SKM-1 treated with dmso at 0.1 percent for 144 hours (cell line): Measurements from ENCODE around the gene CYSRT1.

ENCODE experiments used
- DNase-seq: peaks from one replicate; lab custom pipeline; 2025; ENCODE audit not compliant: unreplicated experiment; lab: John Stamatoyannopoulos, UW

Gene CYSRT1

GRCh38 chr9:137223078-137223970 lies 1.6 kb upstream of the CYSRT1 start:
- DNase-seq: peak; percentile 96

DNA sequence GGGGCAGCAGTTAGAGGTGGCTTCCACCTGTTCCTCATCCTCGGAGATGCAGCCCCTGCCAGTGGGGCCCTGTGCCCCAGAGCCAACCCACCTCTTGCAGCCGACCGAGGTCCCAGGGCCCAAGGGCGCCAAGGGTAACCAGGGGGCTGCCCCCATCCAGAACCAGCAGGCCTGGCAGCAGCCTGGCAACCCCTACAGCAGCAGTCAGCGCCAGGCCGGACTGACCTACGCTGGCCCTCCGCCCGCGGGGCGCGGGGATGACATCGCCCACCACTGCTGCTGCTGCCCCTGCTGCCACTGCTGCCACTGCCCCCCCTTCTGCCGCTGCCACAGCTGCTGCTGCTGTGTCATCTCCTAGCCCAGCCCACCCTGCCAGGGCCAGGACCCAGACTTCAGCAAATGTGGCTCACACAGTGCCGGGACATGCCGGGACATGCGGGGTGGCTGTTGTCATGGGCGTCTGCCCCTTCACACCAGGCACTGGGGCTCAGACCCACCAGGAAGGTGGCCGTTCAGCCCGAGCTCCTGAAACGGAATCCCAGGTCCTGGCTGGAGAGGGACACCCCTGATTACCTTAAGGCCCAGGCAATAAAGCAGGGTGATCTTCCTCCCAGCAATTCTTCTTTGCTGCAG lies 841 bp downstream of the CYSRT1 start:
- no peak for DNase-seq

- no peak for DNase-seq
Observed at GRCh38 chr9:137226338-137227053, 1.5 kb downstream of the CYSRT1 start.

DNA sequence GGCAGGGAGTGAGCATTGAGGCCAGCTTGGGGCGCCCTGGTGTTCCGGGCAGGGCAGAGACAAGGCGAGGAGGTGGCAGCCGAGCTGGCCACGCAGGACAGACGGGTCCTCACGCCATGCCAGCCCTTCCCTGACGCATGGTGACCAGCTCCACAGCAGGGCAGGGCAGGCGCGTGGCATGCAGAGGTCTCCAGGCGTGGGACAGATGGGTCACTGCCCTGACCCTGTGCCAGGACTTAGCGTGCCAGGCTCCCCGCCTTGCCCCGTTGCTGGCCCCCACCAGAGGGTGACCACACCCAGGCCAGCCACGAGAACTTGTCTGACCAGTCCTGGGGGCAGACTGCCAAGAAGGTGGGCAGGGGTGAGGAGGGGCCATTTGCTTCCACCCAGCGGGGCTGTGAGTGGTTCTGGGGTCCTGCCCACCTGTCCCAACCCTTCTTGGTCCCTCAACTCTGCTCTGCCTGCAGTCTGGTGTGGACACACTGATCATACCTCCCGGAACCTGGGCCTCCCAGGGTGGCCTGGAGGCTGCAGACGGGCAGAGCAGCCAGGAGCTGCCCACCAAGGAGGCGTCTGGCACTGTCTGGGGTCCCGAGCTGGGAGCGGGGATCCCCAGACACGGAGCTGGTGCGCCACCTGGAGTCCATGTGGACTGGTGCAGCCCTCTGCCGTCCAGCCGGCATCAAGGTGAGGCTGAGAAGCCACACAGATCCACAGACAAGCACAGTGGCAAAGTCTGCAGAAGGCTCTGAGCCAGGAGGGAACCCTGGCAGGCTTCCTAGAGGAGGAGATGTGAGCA lies 2.3 kb downstream of the CYSRT1 start, which contains the start of gene RNF224:
Gene RNF224 (plus strand): TSS at position 449 of the 799 bp plus-strand sequence. CDS start 834 bp downstream, outside the sequence.
- DNase-seq: peak; percentile 50

- DNase-seq: no peak
Observed at GRCh38 chr9:137227853-137228505, 3.0 kb downstream of the CYSRT1 start.

DNA sequence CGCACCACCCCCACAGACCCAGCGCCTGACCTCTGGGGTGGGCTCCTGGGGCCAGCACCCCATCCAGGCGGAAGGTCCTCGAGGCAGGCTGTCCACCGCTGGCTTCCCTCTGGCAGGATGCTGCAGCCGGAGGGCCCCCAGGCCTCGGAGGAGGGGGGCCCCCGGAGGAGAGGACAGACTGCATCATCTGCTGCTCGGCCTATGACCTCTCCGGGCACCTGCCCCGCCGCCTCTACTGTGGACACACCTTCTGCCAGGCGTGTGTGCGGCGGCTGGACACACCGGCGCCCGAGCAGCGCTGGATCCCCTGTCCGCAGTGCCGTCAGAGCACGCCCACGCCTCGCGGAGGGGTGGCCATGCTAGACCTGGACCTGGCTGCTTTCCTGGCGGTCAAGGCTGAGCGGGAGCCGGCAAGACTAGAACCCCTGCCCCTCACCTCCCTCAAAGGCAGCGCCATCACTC lies 3.6 kb downstream of the CYSRT1 start:
- no peak for DNase-seq

GRCh38 chr9:137228968-137229896 lies 4.3 kb downstream of the CYSRT1 start:
- DNase-seq: no peak

- DNase-seq: no peak
Observed at GRCh38 chr9:137229903-137230704, 5.1 kb downstream of the CYSRT1 start.

DNA sequence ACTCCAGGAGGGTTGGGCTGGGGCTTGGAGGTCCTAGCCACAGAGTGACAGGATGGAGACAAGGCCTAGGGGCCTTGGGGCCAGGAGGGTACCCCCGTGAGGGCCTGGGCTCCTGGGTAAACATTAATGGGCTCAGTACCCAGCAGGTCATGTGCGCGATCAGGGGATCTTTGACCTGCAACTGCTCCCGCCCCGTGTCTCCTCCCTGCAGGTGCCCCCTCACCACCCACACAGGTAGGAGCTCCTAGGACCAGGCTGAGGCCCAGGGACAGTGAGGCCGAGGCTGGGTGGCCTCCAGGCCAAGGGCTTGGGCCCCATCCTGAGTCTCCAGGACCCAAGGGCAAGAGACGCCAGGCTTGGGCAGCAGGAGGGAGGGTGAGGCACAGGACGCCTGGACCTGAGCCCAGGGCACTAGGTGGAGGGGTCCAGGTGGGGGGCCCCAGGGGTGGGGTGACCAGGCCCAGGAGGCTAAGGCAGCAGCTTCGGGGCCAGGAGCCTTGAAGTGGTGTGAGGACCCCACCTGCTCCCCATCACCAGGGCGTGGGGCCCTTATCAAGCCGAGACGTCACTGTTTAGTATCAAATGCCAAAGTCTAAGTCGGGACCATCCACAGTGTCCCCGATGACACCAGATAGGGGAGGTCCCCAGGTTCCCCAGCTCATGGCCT lies 5.9 kb downstream of the CYSRT1 start, which contains the start of gene SLC34A3:
Gene SLC34A3 (plus strand): TSS at position 197 of the 667 bp plus-strand sequence. CDS start 802 bp downstream, outside the sequence.
- DNase-seq: no peak

DNA sequence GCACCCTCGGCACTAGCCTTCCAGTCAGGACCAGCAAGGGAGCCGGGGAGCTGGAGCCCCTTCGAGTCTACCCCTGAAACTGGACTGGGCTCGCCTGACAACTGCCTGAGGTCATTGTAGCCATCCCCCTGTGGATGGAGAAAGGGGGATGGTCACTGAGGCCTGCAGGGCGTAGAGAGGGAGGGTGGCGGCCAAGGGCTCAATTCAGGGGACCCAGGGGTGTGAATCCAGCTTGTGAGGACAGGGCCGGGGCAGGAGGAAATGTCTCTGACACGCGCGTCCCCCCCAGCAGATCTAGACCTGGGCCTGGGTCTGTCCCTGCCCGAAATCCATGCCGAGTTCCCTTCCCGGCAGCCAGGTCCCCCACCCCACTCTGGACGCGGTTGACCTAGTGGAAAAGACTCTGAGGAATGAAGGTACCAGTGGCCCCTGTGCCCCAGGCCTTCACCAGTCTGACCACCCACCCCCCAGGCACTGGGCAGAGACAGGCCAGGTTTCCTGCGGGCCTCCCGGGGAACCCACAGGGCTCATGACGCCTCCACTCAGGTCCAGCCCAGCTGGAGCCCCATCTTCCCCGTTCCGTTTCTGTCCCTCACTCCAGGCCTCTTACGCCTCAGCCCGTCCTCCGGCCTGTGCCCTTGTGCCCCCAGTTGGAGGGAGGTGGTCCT lies 6.5 kb downstream of the CYSRT1 start:
- no peak for DNase-seq

- DNase-seq: no peak
Observed at GRCh38 chr9:137232101-137232500, 7.1 kb downstream of the CYSRT1 start.

DNA sequence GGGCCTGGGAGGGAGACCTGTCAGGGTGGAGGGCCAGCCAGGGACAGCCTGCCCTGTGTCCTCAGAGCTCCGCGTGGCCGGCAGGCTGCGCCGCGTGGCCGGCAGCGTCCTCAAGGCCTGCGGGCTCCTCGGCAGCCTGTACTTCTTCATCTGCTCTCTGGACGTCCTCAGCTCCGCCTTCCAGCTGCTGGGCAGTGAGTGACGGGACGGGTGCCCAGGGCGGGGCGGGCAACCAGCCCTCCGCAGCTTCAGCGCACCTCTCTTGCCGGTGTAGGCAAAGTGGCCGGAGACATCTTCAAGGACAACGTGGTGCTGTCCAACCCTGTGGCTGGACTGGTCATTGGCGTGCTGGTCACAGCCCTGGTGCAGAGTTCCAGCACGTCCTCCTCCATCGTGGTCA lies 7.5 kb downstream of the CYSRT1 start:
- DNase-seq: no peak

DNA sequence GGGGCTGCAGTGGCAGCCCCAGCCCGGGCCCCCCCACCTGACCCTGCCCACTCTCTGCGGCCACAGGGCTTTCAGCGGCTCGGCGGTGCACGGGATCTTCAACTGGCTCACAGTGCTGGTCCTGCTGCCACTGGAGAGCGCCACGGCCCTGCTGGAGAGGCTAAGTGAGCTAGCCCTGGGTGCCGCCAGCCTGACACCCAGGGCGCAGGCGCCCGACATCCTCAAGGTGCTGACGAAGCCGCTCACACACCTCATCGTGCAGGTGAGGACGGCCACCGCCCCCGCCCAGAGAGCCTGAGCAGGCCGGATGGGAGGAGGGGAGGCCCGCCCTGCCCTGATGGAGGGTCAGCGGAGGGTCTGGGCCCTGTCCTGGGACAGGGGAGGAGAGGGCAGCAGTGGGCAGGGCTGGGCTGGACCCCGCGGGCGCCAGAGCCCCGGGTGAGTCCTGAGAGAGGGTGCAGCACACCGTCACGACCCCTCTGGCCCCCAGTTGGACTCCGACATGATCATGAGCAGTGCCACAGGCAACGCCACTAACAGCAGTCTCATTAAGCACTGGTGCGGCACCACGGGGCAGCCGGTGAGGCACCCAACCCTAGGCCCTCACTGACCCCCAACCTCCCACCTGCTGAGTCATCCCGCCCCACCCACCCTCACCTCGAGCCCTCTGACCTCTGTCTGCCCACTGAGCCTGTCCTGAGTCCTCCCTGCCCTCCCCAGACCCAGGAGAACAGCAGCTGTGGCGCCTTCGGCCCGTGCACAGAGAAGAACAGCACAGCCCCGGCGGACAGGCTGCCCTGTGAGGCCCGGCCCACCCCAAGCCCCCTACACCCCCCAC lies 8.4 kb downstream of the CYSRT1 start:
- DNase-seq: no peak

DNA sequence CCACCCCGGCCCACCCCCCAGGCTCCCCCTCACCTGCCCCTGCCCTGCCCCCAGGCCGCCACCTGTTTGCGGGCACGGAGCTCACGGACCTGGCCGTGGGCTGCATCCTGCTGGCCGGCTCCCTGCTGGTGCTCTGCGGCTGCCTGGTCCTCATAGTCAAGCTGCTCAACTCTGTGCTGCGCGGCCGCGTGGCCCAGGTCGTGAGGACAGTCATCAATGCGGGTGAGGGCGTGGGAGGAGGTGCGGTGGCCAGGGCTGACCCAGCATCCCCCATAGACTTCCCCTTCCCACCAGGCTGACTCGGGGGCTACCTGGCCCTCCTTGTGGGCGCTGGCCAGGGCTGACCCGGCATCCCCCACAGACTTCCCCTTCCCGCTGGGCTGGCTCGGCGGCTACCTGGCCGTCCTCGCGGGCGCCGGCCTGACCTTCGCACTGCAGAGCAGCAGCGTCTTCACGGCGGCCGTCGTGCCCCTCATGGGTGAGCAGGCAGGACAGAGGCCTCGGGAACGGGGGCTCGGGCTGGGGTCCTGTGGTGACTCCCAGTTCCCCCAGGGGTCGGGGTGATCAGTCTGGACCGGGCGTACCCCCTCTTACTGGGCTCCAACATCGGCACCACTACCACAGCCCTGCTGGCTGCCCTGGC lies 9.2 kb downstream of the CYSRT1 start:
- no peak for DNase-seq

- DNase-seq: no peak
Observed at GRCh38 chr9:137234758-137235423, 9.9 kb downstream of the CYSRT1 start.
